GM12878 (cell line): ENCODE results near the gene CTSA.

Source experiments
- BRCA1 ChIP-seq: IDR thresholded peaks from 2 replicates; pipeline ENCODE4 v1.6.1; 2011; ENCODE audit warnings: low read depth, low read length, improper control_type of control experiment
- EP300 ChIP-seq, 2 experiments: fragments of 150-350 bp in 1 of 2; IDR thresholded peaks; 2 replicates each; pipeline ENCODE4 v1.6.1; 2011 to 2012; ENCODE audit warnings: low read depth in 2 of 2, low read length in 2 of 2, borderline replicate concordance in 1 of 2, improper control_type of control experiment in 1 of 2, inconsistent platforms in 1 of 2; ENCODE audit not compliant: control insufficient read depth in 1 of 2
- EZH2 ChIP-seq: IDR thresholded peaks from 2 replicates; pipeline ENCODE4 v1.6.1; 2012; ENCODE audit warnings: low read depth, mild to moderate bottlenecking, control low read depth, inconsistent platforms, low read length, borderline replicate concordance; ENCODE audit not compliant: control insufficient read depth
- HCFC1 ChIP-seq: fragments of 150-350 bp; IDR thresholded peaks from 2 replicates; pipeline ENCODE4 v1.6.1; 2014; ENCODE audit warnings: low read length
- NFIC ChIP-seq: IDR thresholded peaks from 2 replicates; pipeline ENCODE4 v1.6.1; 2012; ENCODE audit warnings: low read depth, mild to moderate bottlenecking, inconsistent platforms, low read length, moderate library complexity
- NFXL1 ChIP-seq: fragments of 450-650 bp; IDR thresholded peaks from 2 replicates; pipeline ENCODE4 v1.6.1; 2017; ENCODE audit warnings: antibody characterized with exemption, mild to moderate bottlenecking, borderline replicate concordance
- TBL1XR1 ChIP-seq: IDR thresholded peaks from 2 replicates; pipeline ENCODE4 v1.6.1; 2012; ENCODE audit warnings: low read depth, low read length, improper control_type of control experiment
- TF ChIP-seq, protein P1 (sequence below): fragments of 450-650 bp; formaldehyde crosslinking; IDR thresholded peaks from 2 replicates; pipeline ENCODE4 v1.4.0; 2020; ENCODE audit warnings: mild to moderate bottlenecking, moderate library complexity
- TF ChIP-seq, protein P2 (sequence below): IDR thresholded peaks from 2 replicates; pipeline ENCODE4 v1.6.1; 2011; ENCODE audit warnings: low read depth, mild to moderate bottlenecking, low read length, moderate library complexity, borderline replicate concordance; ENCODE audit errors: extremely low read depth
- TF ChIP-seq, protein P3 (sequence below), 3 experiments: IDR thresholded peaks in 2 of 3; conservative IDR thresholded peaks in 1 of 3; 2 replicates each; pipeline ENCODE4 v1.5.1; 2011; ENCODE audit warnings: low read depth in 3 of 3, low read length in 3 of 3, mild to moderate bottlenecking in 3 of 3, control low read depth in 2 of 3, moderate library complexity in 2 of 3, inconsistent platforms in 1 of 3, mixed read lengths in 1 of 3; ENCODE audit not compliant: control insufficient read depth in 2 of 3, insufficient read depth in 1 of 3; ENCODE audit errors: extremely low read depth in 1 of 3
- TF ChIP-seq, protein P4 (sequence below): IDR thresholded peaks from 2 replicates; pipeline ENCODE4 v1.6.1; 2012; ENCODE audit warnings: mild to moderate bottlenecking, low read depth, low read length

DNA sequence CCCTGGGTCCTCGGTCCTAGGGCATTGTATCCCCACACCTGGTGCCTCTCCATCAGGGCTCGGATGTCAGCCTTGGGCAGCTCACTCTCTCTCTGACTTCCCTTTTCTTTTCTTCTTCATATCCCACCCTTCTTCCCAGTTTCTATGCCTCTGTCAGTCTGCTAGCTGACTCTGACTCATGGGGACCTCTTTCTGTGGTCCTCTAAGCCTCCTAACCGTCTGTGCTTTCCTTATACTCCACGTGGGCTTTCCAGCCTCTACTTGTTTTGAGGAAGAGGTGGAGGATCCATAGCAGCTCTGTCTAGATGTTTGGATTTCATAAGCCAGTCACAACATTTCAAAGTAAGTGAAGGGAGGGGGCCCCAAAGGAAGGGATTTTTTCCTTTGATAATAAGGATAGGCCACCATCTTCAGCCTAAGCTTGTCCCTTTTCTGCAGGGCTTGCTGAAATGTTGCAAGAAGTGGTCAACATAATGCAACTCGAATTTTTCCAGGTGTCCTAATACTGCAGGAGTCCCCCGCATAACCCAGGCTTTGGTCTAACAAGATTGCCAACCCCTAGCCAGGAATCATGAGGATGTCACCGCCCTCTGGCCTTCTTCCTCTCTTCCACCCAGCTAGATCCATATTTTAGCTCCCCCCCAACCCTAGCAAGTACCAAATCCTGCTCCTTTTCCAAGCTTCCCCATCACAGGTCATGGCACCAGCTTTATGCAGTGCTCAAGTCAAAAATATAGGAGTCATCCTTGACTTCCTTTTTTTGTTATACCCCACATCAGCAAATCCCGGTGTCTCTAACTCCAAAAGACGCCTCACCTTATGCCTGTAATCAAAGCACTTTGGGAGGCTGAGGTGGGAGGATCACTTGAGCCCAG, 29.6 kb downstream of the CTSA start:
- TF ChIP-seq, protein P1, sequence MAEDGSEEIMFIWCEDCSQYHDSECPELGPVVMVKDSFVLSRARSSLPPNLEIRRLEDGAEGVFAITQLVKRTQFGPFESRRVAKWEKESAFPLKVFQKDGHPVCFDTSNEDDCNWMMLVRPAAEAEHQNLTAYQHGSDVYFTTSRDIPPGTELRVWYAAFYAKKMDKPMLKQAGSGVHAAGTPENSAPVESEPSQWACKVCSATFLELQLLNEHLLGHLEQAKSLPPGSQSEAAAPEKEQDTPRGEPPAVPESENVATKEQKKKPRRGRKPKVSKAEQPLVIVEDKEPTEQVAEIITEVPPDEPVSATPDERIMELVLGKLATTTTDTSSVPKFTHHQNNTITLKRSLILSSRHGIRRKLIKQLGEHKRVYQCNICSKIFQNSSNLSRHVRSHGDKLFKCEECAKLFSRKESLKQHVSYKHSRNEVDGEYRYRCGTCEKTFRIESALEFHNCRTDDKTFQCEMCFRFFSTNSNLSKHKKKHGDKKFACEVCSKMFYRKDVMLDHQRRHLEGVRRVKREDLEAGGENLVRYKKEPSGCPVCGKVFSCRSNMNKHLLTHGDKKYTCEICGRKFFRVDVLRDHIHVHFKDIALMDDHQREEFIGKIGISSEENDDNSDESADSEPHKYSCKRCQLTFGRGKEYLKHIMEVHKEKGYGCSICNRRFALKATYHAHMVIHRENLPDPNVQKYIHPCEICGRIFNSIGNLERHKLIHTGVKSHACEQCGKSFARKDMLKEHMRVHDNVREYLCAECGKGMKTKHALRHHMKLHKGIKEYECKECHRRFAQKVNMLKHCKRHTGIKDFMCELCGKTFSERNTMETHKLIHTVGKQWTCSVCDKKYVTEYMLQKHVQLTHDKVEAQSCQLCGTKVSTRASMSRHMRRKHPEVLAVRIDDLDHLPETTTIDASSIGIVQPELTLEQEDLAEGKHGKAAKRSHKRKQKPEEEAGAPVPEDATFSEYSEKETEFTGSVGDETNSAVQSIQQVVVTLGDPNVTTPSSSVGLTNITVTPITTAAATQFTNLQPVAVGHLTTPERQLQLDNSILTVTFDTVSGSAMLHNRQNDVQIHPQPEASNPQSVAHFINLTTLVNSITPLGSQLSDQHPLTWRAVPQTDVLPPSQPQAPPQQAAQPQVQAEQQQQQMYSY (CRISPR knock-in tag), result no peak
- TF ChIP-seq NFXL1 (no peak), EZH2 (no peak), HCFC1 (no peak), TBL1XR1 (no peak), NFIC (no peak), BRCA1 (no peak), EP300 (IDR thresholded peaks at IDR 0.05; ENCODE audit: borderline replicate concordance in 1 of 2, control insufficient read depth in 1 of 2, low read depth in 2 of 2, low read length in 2 of 2) (no peak)
- TF ChIP-seq, protein P2, sequence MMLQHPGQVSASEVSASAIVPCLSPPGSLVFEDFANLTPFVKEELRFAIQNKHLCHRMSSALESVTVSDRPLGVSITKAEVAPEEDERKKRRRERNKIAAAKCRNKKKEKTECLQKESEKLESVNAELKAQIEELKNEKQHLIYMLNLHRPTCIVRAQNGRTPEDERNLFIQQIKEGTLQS, result no peak
- TF ChIP-seq, protein P3, sequence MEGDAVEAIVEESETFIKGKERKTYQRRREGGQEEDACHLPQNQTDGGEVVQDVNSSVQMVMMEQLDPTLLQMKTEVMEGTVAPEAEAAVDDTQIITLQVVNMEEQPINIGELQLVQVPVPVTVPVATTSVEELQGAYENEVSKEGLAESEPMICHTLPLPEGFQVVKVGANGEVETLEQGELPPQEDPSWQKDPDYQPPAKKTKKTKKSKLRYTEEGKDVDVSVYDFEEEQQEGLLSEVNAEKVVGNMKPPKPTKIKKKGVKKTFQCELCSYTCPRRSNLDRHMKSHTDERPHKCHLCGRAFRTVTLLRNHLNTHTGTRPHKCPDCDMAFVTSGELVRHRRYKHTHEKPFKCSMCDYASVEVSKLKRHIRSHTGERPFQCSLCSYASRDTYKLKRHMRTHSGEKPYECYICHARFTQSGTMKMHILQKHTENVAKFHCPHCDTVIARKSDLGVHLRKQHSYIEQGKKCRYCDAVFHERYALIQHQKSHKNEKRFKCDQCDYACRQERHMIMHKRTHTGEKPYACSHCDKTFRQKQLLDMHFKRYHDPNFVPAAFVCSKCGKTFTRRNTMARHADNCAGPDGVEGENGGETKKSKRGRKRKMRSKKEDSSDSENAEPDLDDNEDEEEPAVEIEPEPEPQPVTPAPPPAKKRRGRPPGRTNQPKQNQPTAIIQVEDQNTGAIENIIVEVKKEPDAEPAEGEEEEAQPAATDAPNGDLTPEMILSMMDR (IDR thresholded peaks at IDR 0.05 in 2 of 3, conservative IDR thresholded peaks at IDR 0.05 in 1 of 3; ENCODE audit: control insufficient read depth in 2 of 3, extremely low read depth in 1 of 3, insufficient read depth in 1 of 3, low read depth in 3 of 3, low read length in 3 of 3), result no peak
- TF ChIP-seq, protein P4, sequence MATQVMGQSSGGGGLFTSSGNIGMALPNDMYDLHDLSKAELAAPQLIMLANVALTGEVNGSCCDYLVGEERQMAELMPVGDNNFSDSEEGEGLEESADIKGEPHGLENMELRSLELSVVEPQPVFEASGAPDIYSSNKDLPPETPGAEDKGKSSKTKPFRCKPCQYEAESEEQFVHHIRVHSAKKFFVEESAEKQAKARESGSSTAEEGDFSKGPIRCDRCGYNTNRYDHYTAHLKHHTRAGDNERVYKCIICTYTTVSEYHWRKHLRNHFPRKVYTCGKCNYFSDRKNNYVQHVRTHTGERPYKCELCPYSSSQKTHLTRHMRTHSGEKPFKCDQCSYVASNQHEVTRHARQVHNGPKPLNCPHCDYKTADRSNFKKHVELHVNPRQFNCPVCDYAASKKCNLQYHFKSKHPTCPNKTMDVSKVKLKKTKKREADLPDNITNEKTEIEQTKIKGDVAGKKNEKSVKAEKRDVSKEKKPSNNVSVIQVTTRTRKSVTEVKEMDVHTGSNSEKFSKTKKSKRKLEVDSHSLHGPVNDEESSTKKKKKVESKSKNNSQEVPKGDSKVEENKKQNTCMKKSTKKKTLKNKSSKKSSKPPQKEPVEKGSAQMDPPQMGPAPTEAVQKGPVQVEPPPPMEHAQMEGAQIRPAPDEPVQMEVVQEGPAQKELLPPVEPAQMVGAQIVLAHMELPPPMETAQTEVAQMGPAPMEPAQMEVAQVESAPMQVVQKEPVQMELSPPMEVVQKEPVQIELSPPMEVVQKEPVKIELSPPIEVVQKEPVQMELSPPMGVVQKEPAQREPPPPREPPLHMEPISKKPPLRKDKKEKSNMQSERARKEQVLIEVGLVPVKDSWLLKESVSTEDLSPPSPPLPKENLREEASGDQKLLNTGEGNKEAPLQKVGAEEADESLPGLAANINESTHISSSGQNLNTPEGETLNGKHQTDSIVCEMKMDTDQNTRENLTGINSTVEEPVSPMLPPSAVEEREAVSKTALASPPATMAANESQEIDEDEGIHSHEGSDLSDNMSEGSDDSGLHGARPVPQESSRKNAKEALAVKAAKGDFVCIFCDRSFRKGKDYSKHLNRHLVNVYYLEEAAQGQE, result no peak
